SK-N-SH (cell line): Measurements from ENCODE around the gene DTNA.

Experiments used
- CTCF ChIP-seq: fragments of 200-600 bp; sonication (generic); IDR thresholded peaks from 2 replicates; pipeline ENCODE4 v1.6.1; 2017; ENCODE audit warnings: antibody characterized with exemption, mild to moderate bottlenecking, moderate library complexity
- EP300 ChIP-seq, 2 experiments: IDR thresholded peaks; 2 replicates each; pipeline versions ENCODE4 v1.4.0 to v1.6.1; 2012; ENCODE audit warnings: borderline replicate concordance in 1 of 2, low read depth in 1 of 2, low read length in 1 of 2
- EZH2phosphoT487 ChIP-seq: fragments of 200-600 bp; sonication (generic); IDR thresholded peaks from 2 replicates; pipeline ENCODE4 v1.6.1; 2017; ENCODE audit warnings: low read depth, mixed run types, mild to moderate bottlenecking, antibody characterized with exemption, moderate library complexity, borderline replicate concordance
- FOSL2 ChIP-seq: IDR thresholded peaks from 2 replicates; pipeline ENCODE4 v1.4.0; 2012; ENCODE audit warnings: low read depth, mild to moderate bottlenecking, moderate library complexity, borderline replicate concordance
- FOXM1 ChIP-seq: IDR thresholded peaks from 2 replicates; pipeline ENCODE4 v1.4.0; 2012; ENCODE audit warnings: low read depth, mild to moderate bottlenecking
- MXI1 ChIP-seq: IDR thresholded peaks from 2 replicates; pipeline ENCODE4 v1.6.1; 2012; ENCODE audit warnings: mild to moderate bottlenecking, low read depth, low read length, improper control_type of control experiment
- POLR2AphosphoS5 ChIP-seq: IDR thresholded peaks from 2 replicates; pipeline ENCODE4 v1.6.1; 2012; ENCODE audit warnings: low read depth, low read length
- REST ChIP-seq: IDR thresholded peaks from 2 replicates; pipeline ENCODE4 v1.6.1; 2012; ENCODE audit warnings: mild to moderate bottlenecking, low read depth, low read length, moderate library complexity
- RFX5 ChIP-seq: IDR thresholded peaks from 2 replicates; pipeline ENCODE4 v1.6.1; 2012; ENCODE audit warnings: mild to moderate bottlenecking, improper control_type of control experiment, low read length
- USF1 ChIP-seq: IDR thresholded peaks from 2 replicates; pipeline ENCODE4 v1.4.0; 2012; ENCODE audit warnings: low read depth, borderline replicate concordance

GRCh38 chr18:34752056-34752455 lies 42.0 kb downstream of the DTNA start:
- TF ChIP-seq FOXM1 (no peak), EP300 (IDR thresholded peaks at IDR 0.05; ENCODE audit: borderline replicate concordance in 1 of 2, low read depth in 1 of 2, low read length in 1 of 2) (no peak), MXI1 (no peak), CTCF (no peak), RFX5 (no peak), USF1 (no peak), POLR2AphosphoS5 (no peak), FOSL2 (no peak), EZH2phosphoT487 (no peak), REST (no peak)
